PFSK-1 (cell line): ENCODE data around the gene PELO.

ENCODE experiments used
- FOXP2 ChIP-seq: optimal IDR thresholded peaks from 2 replicates; pipeline ENCODE3; 2011; ENCODE audit warnings: borderline replicate concordance, control low read depth, inconsistent platforms; ENCODE audit not compliant: insufficient read depth; ENCODE audit errors: extremely low read length, extremely low read depth
- POLR2AphosphoS5 ChIP-seq: IDR thresholded peaks from 2 replicates; pipeline ENCODE4 v1.6.1; 2012; ENCODE audit warnings: low read depth, mild to moderate bottlenecking, control low read depth, low read length, moderate library complexity
- REST ChIP-seq, 2 experiments: IDR thresholded peaks; 2 replicates each; pipeline versions ENCODE4 v1.6.1 to v1.8.0; 2011 to 2012; ENCODE audit warnings: low read depth in 2 of 2, low read length in 2 of 2, control low read depth in 1 of 2, inconsistent platforms in 1 of 2, mild to moderate bottlenecking in 1 of 2, moderate library complexity in 1 of 2; ENCODE audit not compliant: insufficient read depth in 1 of 2
- SIN3A ChIP-seq: IDR thresholded peaks from 2 replicates; pipeline ENCODE4 v1.6.1; 2012; ENCODE audit warnings: mild to moderate bottlenecking, low read length, moderate library complexity, borderline replicate concordance; ENCODE audit not compliant: insufficient read depth
- TAF1 ChIP-seq: IDR thresholded peaks from 2 replicates; pipeline ENCODE4 v1.6.1; 2012; ENCODE audit warnings: low read length, control low read depth, borderline replicate concordance; ENCODE audit not compliant: insufficient read depth

DNA sequence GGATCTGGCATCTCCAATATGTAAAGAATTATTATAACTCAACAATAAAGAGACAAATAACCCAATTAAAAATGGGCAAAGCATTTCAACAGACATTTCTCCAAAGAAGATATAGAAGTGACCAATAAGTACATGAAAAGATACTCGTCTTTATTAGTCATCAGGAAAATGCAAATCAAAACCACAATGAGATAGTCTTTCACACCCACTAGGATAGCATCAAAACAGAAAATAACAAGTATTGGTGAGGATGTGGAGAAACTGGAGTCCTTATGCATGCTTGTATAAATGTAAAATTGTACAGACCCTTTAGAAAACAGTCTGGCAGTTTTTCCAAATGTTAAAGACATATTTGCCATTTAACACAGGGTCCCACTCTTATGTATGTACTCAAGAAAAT is 39.1 kb upstream of the PELO start:
- TF ChIP-seq REST (IDR thresholded peaks at IDR 0.05; ENCODE audit: insufficient read depth in 1 of 2, low read depth in 2 of 2, low read length in 2 of 2) (no peak), TAF1 (no peak), POLR2AphosphoS5 (no peak), SIN3A (no peak), FOXP2 (no peak)
